Measurements from ENCODE around the gene HORMAD2. TPM values are rescaled to one million over a fixed set of nuclear protein-coding genes. Genes with fewer than 3 reads are reported as not detected.

Gene HORMAD2
- total RNA-seq, 4 donors from 2014 or later: not detected

GRCh38 chr22:30190574-30190973 is 110.3 kb downstream of the HORMAD2 start:
- no peak overlapping the region for H3K27ac ChIP-seq
- intact Hi-C loops (cut with DNase I): no loop called here
- peaks cover 16 to 28% of the 10 kb centered on the region in 2 donors for H3K4me1 ChIP-seq
- DNase-seq: no peak
- H3K36me3 ChIP-seq: no peaks in the 10 kb centered on the region
- 77 to 85% methylated on average over 1 of the region's 1 CpG for WGBS, 2 donors
- no peaks in the 10 kb centered on the region for H3K9me3 ChIP-seq
- no peak for TF ChIP-seq POLR2A (IDR thresholded peaks at IDR 0.05)
- no peak overlapping the region for H3K4me3 ChIP-seq (replicated peaks in 1 of 3)
- H3K27me3 ChIP-seq: no peaks in the 10 kb centered on the region

- H3K27ac ChIP-seq: no peak overlapping the region
- intact Hi-C loops (cut with DNase I): no loop called here
- TF ChIP-seq POLR2A (IDR thresholded peaks at IDR 0.05): no peak
- no peak for TF ChIP-seq CTCF (IDR thresholded peaks at IDR 0.05)
- H3K4me3 ChIP-seq (replicated peaks in 1 of 3): no peak overlapping the region
- DNase-seq: no peak
- no peaks in the 10 kb centered on the region for H3K9me3 ChIP-seq
- H3K36me3 ChIP-seq: no peaks in the 10 kb centered on the region
- peaks cover 19 to 34% of the 10 kb centered on the region in 2 donors for H3K4me1 ChIP-seq
- H3K27me3 ChIP-seq: no peaks in the 10 kb centered on the region
- 73 to 82% methylated on average over 3 of the region's 3 CpGs for WGBS, 2 donors
Measured at GRCh38 chr22:30191040-30191701, 110.9 kb downstream of the HORMAD2 start.

- TF ChIP-seq CTCF (IDR thresholded peaks at IDR 0.05) (no peak), POLR2A (IDR thresholded peaks at IDR 0.05) (no peak)
- Histone ChIP-seq H3K27ac (no peak overlapping the region), H3K27me3 (no peaks in the 10 kb centered on the region), H3K4me3 (replicated peaks in 1 of 3) (no peak overlapping the region), H3K9me3 (no peaks in the 10 kb centered on the region), H3K4me1 (peaks cover 21 to 43% of the 10 kb centered on the region in 2 donors), H3K36me3 (no peaks in the 10 kb centered on the region)
- WGBS, 2 donors: 86 to 88% methylated on average over 1 of the region's 1 CpG
- intact Hi-C loops (cut with DNase I): no loop called here
- no peak for DNase-seq
Measured at GRCh38 chr22:30192427-30192826, 112.2 kb downstream of the HORMAD2 start.

GRCh38 chr22:30193031-30193775 is 112.9 kb downstream of the HORMAD2 start:
- intact Hi-C loops (cut with DNase I): no loop called here
- WGBS, 2 donors: 94 to 96% methylated on average over 3 of the region's 3 CpGs
- no peak for TF ChIP-seq CTCF (IDR thresholded peaks at IDR 0.05)
- TF ChIP-seq POLR2A (IDR thresholded peaks at IDR 0.05): no peak
- no peak overlapping the region for H3K4me3 ChIP-seq (replicated peaks in 1 of 3)
- no peak overlapping the region for H3K27ac ChIP-seq
- no peak for DNase-seq
- peaks cover 18 to 39% of the 10 kb centered on the region in 2 donors for H3K4me1 ChIP-seq
- H3K9me3 ChIP-seq: no peaks in the 10 kb centered on the region
- no peaks in the 10 kb centered on the region for H3K36me3 ChIP-seq
- H3K27me3 ChIP-seq: no peaks in the 10 kb centered on the region

- Histone ChIP-seq H3K4me1 (peaks cover 20 to 35% of the 10 kb centered on the region in 2 donors), H3K36me3 (no peaks in the 10 kb centered on the region), H3K27ac (peak overlapping the region; percentile 87 to 92 (median 90)), H3K9me3 (no peaks in the 10 kb centered on the region), H3K4me3 (replicated peaks in 1 of 3) (no peak overlapping the region), H3K27me3 (no peaks in the 10 kb centered on the region)
- no peak for TF ChIP-seq POLR2A (IDR thresholded peaks at IDR 0.05)
- TF ChIP-seq CTCF (IDR thresholded peaks at IDR 0.05): no peak
- intact Hi-C loops (cut with DNase I): no loop called here
- WGBS, 2 donors: 29 to 32% methylated on average over 5 of the region's 5 CpGs
- DNase-seq: peak; percentile 67 to 72
Measured at GRCh38 chr22:30195245-30196140, 115.2 kb downstream of the HORMAD2 start.

Measured in thyroid gland (tissue), 4 donors.